Measurements from ENCODE around the gene DNAAF1. TPM values are rescaled to one million over a fixed set of nuclear protein-coding genes. Genes with fewer than 3 reads are reported as not detected.

DNAAF1 gene
- total RNA-seq, 1 experiment from 2014 or later, result not detected

GRCh38 chr16:84196101-84196500 is 51.0 kb downstream of the DNAAF1 start:
- no TSS peak for BruUV-seq (replicated peaks)
- in situ Hi-C loops (cut with HindIII; ENCODE audit: low pct_unique_long_range_greater_than_20kb, low sequenced_read_pairs), result no loop called here
- Histone ChIP-seq H3K9me3 (ENCODE audit: control insufficient read depth, insufficient read depth, low read depth, low read length) (no peaks in the 10 kb centered on the region), H3K27ac (ENCODE audit: low read length) (no peak overlapping the region), H3K4me1 (ENCODE audit: control insufficient read depth, insufficient read depth, low read length) (no peaks in the 10 kb centered on the region), H3K36me3 (ENCODE audit: control insufficient read depth, insufficient read depth, low read length) (no peaks in the 10 kb centered on the region), H3K27me3 (ENCODE audit: control insufficient read depth, insufficient read depth, low read length) (no peaks in the 10 kb centered on the region), H3K4me3 (ENCODE audit: low read depth in 2 of 2, low read length in 2 of 2) (no peak overlapping the region)
- ChIA-PET CTCF (no interaction called here), POLR2A (no interaction called here)
- TF ChIP-seq SIN3A (IDR thresholded peaks at IDR 0.05; ENCODE audit: borderline replicate concordance, insufficient read depth, low read depth, low read length), result no peak
- TF ChIP-seq REST (IDR thresholded peaks at IDR 0.05; ENCODE audit: insufficient read depth in 1 of 2, low read depth in 2 of 2, low read length in 1 of 2), result no peak
- no peak for TF ChIP-seq TCF7L2 (IDR thresholded peaks at IDR 0.05; ENCODE audit: low read depth, low read length)
- TF ChIP-seq CTCF (IDR thresholded peaks at IDR 0.05), result no peak
- TF ChIP-seq POLR2AphosphoS5 (IDR thresholded peaks at IDR 0.05; ENCODE audit: low read depth, low read length), result no peak
- DNase-seq (ENCODE audit: low read depth, low spot score) (no peak), ATAC-seq (no peak)
- intact Hi-C loops (cut with micrococcal nuclease; ENCODE audit: unreplicated experiment), result no loop called here

GRCh38 chr16:84196727-84197394 is 51.8 kb downstream of the DNAAF1 start:
- no TSS peak for BruUV-seq (replicated peaks)
- POLR2A ChIA-PET, result no interaction called here
- ATAC-seq, result no peak
- intact Hi-C loops (cut with micrococcal nuclease; ENCODE audit: unreplicated experiment), result no loop called here
- H3K27ac ChIP-seq (ENCODE audit: low read length), result no peak overlapping the region
- H3K36me3 ChIP-seq (ENCODE audit: control insufficient read depth, insufficient read depth, low read length), result no peaks in the 10 kb centered on the region
- H3K9me3 ChIP-seq (ENCODE audit: control insufficient read depth, insufficient read depth, low read depth, low read length), result no peaks in the 10 kb centered on the region
- CTCF ChIA-PET, result interaction anchor here (0.7 kb wide), 1 partner anchor 290 kb away, joined by 9 read pairs; no protein-coding TSS in a partner anchor
- no peaks in the 10 kb centered on the region for H3K27me3 ChIP-seq (ENCODE audit: control insufficient read depth, insufficient read depth, low read length)
- H3K4me1 ChIP-seq (ENCODE audit: control insufficient read depth, insufficient read depth, low read length), result no peaks in the 10 kb centered on the region
- no peak overlapping the region for H3K4me3 ChIP-seq (ENCODE audit: low read depth in 2 of 2, low read length in 2 of 2)
- TF ChIP-seq CTCF (IDR thresholded peaks at IDR 0.05) (no peak), REST (IDR thresholded peaks at IDR 0.05; ENCODE audit: insufficient read depth in 1 of 2, low read depth in 2 of 2, low read length in 1 of 2) (no peak), SIN3A (IDR thresholded peaks at IDR 0.05; ENCODE audit: borderline replicate concordance, insufficient read depth, low read depth, low read length) (no peak), TCF7L2 (IDR thresholded peaks at IDR 0.05; ENCODE audit: low read depth, low read length) (no peak), POLR2AphosphoS5 (IDR thresholded peaks at IDR 0.05; ENCODE audit: low read depth, low read length) (no peak)
- in situ Hi-C loops (cut with HindIII; ENCODE audit: low pct_unique_long_range_greater_than_20kb, low sequenced_read_pairs), result no loop called here
- DNase-seq (ENCODE audit: low read depth, low spot score), result no peak
